ENCODE results near the gene APOL2.
"Not testable (repeated sequence)": the region's sequence is repeated elsewhere in the genome, so short reads cannot be mapped to it uniquely, and the experiment has no call there.

GRCh38 chr22:36271231-36271630 lies 31.9 kb upstream of the APOL2 start:
- TF ChIP-seq CTCF (IDR thresholded peaks at IDR 0.05; ENCODE audit: borderline replicate concordance, extremely low read depth, low read length, poor library complexity, severe bottlenecking); EZH2 (IDR thresholded peaks at IDR 0.05; ENCODE audit: borderline replicate concordance, low read depth, low read length, severe bottlenecking): not testable (repeated sequence)
